HG02763 (cell line): Measurements from ENCODE around the gene TBL1Y.
"Not testable (repeated sequence)": the region's sequence is repeated elsewhere in the genome, so short reads cannot be mapped to it uniquely, and the experiment has no call there.

Experiments used
- ATAC-seq: cut with Tn5 transposase; IDR thresholded peaks from one replicate; pipeline ENCODE4 v1.9.1; 2021; ENCODE audit warnings: mild to moderate bottlenecking, moderate library complexity; ENCODE audit not compliant: unreplicated experiment

Gene TBL1Y

GRCh38 chrY:7078725-7079124 lies 168.2 kb downstream of the TBL1Y start:
- no peak for ATAC-seq

GRCh38 chrY:7080548-7080947 lies 170.1 kb downstream of the TBL1Y start:
- ATAC-seq: not testable (repeated sequence)

- ATAC-seq: no peak
Observed at GRCh38 chrY:7085606-7086005, 175.1 kb downstream of the TBL1Y start.

GRCh38 chrY:7092836-7093235 lies 182.3 kb downstream of the TBL1Y start:
- ATAC-seq: no peak

GRCh38 chrY:7094365-7094764 lies 183.9 kb downstream of the TBL1Y start:
- no peak for ATAC-seq

GRCh38 chrY:7097021-7097420 lies 186.5 kb downstream of the TBL1Y start:
- no peak for ATAC-seq

GRCh38 chrY:7099742-7100141 lies 189.2 kb downstream of the TBL1Y start:
- ATAC-seq: no peak

GRCh38 chrY:7102680-7103079 lies 192.2 kb downstream of the TBL1Y start:
- no peak for ATAC-seq

- ATAC-seq: no peak
Observed at GRCh38 chrY:7107179-7107578, 196.7 kb downstream of the TBL1Y start.

GRCh38 chrY:7110086-7110485 lies 199.6 kb downstream of the TBL1Y start:
- no peak for ATAC-seq

GRCh38 chrY:7115871-7116270 lies 205.4 kb downstream of the TBL1Y start:
- no peak for ATAC-seq

GRCh38 chrY:7122202-7122601 lies 211.7 kb downstream of the TBL1Y start:
- ATAC-seq: no peak

GRCh38 chrY:7125136-7126056 lies 214.9 kb downstream of the TBL1Y start:
- ATAC-seq: no peak

GRCh38 chrY:7128211-7128610 lies 217.7 kb downstream of the TBL1Y start:
- ATAC-seq: no peak
